CD4-positive, alpha-beta T cell treated with Interleukin-4 for 1 hour (primary cell): Measurements from ENCODE around the gene ESRP2.

ENCODE experiments used
- DNase-seq, 2 donors: peaks; one replicate each; pipeline ENCODE4 v3.0.0-alpha.2; 2020 to 2022

ESRP2 gene

DNA sequence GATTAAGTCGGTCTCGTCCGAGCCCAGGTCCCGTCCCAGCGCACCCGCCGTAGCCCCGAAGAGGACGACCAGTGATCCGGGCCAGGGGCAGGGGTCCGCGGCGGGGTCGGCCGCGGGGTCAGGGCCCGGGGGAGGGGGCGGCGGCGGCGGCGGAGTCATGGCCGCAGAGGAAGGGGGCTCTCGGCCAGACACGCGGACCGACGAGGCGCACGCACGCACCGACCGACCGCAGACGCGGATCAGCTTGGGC lies at the start of gene ESRP2:
Gene ESRP2 (minus strand): TSS at position 241 of the 250 bp plus-strand sequence. CDS start 82 bp downstream, at position 159.
- no peak for DNase-seq

DNA sequence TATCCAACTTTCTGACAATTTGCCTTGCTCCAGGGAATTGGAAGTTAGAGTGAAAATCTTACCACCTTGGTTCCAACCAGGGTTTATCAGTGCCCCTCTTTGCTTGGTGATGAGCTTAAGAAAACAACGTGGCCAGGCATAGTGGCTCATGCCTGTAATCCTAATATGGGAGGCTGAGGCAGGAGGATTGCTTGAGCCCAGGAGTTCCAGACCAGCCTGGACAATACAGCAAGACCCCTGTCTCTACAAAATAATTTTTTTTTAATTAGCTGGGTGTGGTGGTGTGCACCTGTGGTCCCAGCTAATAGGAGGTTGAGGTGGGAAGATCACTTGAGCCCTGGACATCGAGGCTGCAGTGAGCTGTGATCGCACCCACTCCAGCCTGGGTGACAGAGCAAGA lies 49.8 kb upstream of the ESRP2 start:
- DNase-seq: no peak

DNA sequence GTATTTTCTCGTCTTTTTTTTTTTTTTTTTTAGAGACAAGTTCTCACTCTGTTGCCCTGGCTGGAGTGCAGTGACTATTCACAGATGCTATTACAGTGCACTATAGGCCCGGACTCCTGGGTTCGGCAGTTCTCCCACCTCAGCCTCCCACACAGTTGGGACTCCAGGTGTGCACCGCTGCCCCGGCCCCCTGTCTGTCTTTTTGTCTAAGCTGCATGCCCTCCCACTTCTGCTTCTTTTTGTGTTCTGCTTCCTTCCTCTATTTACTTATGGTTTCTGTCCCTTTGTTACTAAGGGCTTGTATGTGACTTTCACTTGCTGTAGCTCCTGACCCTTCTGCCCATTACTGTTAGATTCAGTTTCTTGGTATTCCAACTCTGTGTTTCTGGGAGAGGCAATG lies 48.9 kb upstream of the ESRP2 start:
- peak in 1 of 2 donors; percentile 55 for DNase-seq

DNA sequence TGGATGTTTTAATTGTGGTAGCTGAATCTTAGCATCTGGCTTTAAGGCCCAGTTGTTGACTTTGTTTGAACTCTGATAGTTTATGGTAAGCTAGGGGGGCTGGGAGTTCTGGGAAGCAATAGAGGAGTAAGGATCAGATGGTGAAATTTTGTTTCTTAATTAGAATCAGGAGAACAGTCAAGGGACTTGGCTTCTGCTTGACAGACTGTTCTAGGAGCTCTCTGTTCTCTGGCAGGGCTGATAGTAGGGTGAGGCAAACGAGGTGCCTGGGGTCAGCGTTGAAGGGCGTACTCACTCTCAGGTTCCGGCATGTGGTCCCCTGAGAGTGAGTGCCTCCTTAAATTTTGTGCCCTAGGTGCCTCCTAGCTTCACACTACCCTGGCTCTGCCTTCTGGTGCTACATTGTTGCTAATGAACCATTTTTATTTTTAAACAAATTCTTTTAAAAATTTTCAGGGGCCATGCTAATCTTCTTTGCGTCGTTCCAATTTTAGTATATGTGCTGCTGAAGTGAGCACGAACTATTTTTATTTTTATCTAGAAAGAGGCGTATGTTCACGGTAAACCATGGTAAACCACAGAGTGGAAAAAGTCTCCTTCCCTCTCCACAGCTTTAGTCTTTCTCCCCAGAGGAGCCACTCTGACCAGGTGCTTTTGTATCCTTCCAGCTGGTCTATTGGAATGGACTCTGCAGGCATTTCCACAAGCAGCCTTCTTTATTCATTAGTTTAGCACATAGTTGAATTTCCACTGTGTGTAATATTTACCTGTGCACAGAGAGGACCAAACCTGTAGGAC lies 48.1 kb upstream of the ESRP2 start:
- DNase-seq: peak in 1 of 2 donors; percentile 38

DNA sequence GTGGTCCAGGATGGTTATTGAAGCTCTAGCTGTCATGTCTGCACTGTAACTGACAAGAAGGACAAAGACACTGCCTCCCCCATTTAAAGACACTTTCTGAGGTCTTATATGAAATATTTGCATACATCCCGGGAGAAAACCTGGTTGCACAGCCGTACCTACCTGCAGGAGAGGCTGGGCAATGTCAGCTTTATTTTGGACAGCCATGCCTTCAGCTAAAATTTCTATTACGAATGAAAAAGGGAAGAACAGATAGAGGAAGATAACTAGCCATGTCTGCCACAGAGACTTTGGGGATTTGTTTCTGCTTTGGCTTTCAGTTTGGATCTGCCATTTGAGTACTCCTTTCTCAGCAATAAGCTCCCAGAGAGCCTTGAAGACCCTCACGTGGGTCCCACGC lies 47.4 kb upstream of the ESRP2 start:
- DNase-seq: no peak

DNA sequence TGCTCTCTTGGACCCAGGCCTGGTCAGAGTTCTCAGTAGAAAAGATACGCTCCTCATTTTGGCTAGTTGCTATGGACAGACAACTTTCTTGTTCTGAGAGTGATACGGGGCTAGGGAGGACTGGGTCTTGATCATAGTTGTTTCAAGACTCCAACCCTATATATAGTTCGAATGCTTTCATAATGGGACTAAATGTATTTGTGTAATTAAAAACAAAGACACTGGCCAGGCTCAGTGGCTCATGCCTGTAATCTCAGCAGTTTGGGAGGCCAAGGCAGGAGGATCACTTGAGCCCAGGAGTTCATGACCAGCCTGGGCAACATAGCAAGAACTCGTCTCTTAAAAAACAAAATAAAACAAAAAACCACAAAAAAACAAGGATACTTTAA lies 46.1 kb upstream of the ESRP2 start:
- no peak for DNase-seq

DNA sequence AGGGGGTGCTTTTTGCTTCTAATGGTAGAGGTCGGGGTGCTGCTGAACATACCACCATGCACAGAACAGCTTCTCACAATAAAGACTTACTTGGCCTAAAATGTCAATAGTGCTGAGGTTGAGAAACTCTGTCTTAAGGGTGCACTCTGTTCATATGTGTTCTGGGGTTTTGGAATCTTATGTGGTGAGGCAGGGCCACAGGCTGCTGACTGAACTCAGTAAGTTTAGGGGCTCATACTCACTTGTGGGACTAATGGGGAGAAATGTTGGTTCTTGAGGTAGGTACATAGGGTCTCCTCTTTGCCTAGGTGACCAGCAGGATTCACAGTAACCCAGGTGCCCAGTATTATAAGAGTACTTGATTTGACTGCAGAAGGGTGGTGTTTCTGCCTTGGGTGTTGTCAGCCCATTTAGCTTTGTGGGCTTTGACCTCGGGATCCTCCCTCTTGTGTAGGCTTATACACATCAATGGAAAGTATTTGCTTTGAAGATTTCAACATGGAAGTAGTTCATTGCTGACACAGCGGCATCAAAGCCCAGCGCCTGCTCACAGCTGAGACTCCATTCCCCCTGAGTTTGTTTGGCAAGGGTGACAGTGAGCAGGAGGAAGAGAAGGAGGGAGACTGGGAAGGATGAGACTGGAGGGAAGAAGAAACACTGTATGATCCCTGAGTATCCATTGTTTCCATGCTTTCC lies 45.6 kb upstream of the ESRP2 start:
- peak in 1 of 2 donors; percentile 44 for DNase-seq

DNA sequence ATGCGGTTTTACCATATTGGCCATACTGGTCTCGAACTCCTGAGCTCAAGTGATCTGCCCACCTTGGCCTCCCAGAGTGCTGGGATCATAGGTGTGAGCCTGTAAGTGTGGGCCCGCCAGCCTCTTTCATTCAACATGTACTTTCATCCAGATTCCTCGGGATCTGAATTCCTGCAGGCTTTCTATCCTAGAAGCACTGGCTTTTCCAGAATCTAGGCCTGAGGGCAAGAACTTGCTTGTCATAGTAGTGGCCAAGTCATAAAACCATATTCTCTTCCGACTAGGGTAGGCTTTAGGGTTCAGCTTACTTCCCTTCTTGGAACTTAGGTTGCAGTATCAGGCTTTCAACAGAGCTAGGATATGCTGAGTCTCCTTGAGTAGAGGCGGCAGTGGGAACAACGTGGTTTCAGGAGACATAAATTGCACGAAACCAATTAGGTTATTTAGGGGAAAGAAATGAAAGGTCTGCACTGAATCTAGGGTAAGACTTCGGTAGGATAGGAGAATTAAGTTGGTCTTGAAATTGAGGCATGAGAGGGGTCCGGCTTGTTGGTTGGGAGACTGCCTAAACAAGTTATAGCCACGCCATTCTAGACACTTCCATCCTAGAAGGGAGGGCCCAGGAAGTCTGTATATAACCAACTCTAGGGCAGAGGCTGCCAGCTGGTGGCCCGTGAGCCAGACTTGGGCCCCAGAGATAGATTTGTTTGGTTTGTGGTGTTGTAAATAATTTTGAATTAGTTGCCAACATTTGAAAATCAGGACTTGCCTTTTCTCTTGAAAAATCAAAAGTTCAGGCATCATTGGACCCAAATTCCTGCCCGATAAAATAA lies 44.0 kb upstream of the ESRP2 start:
- DNase-seq: no peak

DNA sequence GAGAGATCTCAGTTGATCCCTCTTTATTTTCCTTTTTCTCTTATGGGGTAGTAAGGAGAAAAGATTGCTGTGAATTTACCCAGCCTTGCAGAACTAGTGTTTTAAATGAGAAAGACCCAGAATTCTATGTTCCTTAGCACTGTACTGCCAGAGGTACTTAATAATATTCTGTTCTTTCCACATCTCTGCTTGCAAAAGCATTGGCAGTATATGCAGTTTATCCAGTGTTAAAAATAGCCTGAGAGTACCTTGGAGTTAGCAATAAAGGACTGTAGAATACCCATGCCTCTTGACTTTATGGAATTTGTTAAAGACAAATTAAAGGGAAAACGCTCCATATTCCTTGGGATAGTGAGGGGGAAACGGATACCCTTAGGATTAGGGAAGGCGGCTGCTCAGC lies 40.3 kb upstream of the ESRP2 start:
- no peak for DNase-seq

DNA sequence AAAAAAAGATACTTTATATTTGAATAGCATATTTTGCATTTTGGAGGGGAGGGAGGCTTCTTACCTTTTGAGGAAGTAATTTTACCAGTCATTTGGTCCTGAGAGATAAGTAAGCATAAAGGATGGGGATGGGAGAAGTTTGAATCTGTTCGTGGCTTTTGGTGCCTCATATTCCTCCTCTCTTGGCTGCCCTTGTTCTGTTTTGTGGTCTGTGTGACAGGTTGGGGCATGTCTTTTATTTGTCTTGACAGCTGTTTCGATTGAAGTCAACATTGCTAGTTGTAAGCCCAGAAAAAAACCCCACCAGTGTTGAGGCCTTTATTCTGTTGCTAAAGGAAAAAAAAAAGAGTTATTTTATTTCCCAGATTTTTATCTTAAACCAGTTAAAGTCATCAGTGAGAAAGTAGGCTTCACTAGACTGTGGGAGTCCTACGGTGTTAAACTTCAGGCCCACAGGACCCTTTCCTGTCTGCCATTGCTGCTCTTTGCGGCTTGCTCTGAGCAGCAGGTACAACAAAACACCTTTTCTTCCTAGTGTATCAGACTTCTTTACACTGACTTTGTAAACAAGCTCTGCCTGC lies 39.8 kb upstream of the ESRP2 start:
- peak; percentile 48 to 68 for DNase-seq

DNA sequence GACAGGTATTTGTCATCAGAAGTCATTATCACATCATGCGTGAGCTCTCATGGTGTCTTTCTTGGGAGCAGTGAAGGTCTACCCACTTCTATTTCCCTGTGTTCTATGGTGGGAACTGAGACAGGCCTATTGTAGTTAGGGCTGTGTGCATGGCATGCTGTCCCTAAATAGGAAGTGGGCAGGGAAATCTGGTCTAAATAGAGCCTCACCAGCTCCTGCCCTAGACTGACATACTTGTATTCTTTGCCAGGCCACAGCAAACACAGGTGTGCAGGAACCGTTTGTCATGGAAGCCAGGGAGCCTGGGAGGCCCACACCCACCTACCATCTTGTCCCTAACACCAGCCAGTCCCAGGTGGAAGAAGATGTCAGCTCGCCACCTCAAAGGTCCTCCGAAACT lies 38.5 kb upstream of the ESRP2 start:
- DNase-seq: no peak

DNA sequence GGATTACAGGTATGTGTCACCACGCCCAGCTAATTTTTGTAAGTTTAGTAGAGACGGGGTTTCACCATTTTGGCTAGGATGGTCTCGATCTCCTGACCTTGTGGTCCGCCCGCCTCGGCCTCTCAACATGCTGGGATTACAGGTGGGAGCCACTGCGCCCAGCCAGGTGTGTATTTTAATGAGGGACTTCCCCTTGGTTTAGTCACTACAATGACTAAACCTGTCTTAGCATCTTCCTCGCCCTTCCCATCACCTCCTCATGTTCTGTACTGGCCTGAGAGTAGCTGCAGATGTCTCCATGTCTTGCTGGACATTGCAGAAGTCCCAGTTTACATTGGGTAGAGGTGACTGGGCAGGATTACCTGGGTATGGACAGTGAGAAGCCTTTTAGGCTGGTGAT lies 38.0 kb upstream of the ESRP2 start:
- no peak for DNase-seq

DNA sequence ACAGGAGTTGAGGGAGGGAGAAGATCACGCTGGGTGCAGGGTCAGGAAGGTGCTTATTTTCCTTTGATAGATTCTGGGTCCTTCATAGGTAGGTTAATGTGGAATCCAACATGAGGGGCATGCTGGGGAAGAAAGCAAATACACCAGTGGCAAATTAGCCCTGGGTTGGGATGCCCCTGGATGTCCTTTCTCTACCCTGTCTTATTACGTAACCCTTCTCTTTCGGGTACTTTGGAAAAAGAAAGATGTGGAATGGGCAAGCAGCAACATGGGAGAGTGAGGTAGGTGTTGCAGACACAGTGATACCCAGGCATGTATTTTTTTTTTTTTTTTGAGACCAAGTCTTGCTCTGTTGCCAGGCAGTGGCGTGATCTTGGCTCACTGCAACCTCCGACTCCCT lies 37.5 kb upstream of the ESRP2 start:
- no peak for DNase-seq

DNA sequence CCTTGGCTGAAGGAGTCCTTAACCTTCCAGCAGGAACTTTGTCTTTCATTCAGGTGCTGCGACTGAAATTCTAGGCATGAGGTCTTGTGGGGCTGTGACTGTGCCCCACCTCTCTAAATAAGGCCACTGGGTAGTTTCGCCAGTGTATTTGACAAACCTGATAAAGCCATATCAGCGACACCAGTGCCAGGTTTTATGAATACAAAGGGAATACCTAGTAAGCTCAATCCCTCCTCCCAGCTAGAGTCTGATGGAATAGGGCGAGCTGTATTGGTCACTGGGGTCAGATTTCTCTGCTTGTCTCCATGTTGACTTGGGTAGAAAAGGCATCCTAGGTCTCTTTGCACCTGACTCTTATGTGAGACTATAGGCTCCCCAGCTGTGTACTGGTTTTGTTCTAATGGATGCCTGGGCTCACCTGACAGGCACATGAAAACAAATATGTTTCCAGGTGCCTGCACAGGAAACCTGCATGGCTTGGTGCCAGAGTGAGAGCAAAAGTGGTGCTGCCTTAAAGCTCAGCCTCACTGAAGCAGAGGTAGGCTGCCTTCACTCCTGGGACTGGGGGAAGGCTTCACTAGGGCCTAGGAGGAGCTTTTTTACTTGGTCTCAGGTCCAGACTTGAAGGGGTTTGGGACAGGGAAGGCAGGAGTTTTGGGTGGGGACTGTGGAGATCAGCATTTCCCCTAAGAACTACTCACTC lies 36.7 kb upstream of the ESRP2 start:
- DNase-seq: peak; percentile 57 to 62

DNA sequence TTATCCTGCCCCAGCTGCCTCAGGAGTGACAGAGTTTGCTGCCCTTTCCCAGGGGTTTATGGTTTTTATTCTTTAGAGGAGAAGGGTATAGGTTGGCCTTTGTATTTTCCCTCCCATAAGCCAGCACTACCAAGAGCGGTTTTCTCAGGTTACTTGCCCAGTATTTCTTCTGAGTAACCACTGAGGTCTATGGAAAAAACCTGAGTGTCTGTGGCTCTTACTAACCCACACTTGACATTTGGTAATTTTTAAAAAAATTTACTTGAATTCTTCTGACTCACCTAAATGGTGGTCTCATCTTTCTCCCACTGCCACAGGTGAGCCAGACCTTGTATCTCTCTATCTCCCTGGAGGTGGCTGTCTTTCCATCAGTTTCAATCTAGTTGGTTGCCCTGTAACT lies 34.4 kb upstream of the ESRP2 start:
- peak in 1 of 2 donors; percentile 48 for DNase-seq

DNA sequence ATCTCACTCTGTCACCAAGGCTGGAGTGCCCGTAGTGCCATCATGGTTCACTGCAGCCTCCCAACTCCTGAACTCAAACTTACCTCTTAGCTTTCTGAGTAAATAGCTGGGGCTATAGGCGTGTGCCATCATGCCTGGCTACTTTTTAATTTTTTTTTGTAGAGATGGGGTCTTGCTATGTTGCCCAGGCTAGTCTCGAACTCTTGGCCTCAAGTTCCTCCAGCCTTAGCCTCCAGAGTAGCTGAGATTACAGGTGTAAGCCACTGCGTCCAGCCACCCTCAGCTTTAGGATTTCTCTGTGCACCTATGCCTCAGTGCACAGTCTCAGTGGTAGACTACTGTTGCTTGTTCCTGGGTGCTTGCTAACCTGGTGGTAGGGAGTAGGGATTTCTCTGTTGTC lies 33.9 kb upstream of the ESRP2 start:
- no peak for DNase-seq

DNA sequence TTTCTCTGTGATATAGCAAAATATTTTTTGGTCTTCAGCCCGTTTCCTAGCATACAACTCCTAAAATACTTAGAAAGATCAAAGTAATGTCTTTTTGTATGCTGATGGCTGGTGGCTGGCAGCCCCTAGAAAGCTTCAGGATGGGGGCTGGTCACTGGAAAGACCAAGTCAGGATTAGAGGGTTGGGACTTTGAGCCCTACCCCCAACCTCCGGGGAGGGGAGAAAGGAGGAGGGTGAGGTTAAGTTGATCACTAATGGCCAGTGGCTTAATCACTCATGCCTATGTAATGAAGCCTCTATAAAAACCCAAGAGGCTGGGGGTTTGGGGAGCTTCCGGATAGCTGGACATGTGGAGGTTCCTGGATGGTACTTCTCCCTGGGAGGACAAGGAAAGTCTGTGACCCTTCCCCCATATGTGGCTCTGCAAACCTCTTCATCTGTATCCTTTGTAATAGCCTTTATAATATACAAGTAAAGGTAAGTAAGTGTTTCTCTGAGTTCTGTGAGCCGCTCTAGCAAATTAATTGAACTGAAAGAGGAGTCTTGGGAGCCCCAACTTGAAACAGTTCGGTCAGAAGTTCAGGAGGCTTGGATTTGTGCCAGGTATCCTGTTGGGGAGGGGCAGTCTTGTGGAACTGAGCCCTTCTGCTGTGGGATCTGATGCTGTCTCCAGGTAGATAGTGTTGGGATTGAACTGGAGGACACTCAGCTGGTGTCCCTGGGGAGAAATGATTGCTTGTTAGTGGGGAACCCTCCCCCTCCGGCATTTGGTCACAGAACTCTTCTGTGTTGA lies 31.9 kb upstream of the ESRP2 start:
- no peak for DNase-seq

DNA sequence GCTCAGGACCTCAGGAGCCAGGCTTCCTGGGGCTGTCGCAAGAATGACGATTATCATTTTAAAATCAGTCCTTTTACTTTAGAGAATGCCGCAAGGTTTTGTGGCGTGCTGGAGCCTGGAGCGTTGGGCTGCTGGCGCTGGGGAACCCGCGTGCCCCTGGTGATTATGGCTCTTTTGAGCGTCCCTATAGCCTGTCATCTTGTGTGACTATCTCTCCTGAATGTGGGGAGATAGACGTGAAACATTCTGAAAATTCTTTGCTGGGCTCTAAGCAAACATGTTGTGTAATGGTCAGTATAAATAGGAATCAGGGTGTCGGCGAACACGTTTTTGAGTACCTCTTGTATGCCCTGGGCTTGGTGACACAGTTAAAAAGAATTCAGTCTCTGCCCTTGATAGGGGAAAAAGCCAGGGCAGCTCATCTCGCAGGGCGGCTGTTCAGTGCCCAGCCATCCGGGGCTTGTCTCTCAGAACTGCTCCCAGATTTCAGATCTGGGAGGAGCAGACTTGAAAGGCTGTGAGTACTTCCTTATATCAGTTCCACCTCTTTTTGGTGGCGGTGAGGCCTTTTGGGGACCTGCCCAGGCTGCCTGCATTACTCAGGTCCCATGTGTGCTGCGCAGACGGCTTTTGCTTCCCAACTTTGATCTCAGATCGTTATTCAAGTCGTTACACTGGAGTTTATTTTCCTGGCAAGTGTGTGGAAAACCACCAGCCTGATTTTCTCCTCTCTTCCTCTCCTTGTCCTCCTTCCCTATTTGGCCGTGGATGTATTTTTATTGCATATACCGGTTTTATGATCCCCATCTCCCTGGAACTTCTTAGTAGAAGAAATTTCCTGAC lies 29.4 kb upstream of the ESRP2 start:
- peak; percentile 50 to 51 for DNase-seq

DNA sequence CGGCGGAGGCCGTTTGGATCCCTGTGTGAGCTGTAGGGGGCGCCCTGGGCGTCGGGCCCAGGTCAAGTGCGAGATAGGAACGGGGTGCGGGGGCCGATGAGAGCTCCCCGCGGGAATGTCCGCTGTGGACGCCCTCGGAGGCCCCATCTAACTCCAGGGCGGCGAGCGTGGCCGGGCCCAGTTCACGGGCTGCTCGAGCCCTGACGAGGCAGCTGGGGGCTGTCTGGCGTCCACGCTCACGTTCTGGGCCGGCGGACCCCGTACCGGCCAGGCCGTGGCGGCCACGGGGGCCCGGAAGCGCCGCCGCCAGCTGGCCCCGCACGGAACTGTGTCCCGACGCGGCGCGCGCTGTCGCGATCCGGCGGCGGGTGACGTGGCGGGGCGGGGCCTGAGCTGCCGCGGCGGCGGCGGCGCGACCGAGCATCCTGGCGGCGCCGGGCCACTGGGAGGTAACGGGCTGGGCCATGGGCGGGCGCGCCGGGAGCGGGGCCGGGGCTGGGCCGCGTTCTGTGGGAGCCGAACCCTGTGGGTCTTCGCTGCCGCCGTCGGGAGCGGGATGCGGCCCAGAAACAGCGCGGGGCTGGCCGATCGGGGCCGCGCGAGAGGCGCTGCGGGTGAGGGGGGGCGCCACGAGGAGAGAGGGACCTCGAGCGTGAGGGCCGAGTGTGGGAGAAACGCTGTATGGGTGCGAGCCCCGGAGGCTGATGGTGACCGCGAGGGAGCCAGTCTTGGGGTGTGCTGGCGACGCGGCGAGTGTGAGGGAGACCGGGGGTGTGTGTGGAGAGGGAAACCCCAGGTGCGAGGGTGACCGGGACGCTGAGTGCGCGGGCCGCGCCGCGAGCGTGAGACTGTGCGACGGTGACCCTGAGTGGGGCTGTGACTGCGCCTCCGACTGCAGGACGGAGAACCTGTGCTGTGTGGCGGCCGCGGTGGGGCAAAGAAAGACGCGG lies 28.5 kb upstream of the ESRP2 start, which contains the start of gene SLC7A6:
Gene SLC7A6 (plus strand): TSS at position 399 of the 950 bp plus-strand sequence. CDS start 10,201 bp downstream, outside the sequence.
- peak; percentile 84 to 85 for DNase-seq
